K562 (cell line): ENCODE results near the gene NRDE2. TPM values are rescaled to one million over a fixed set of nuclear protein-coding genes. Genes with fewer than 3 reads are reported as not detected.

Source experiments
- ATAC-seq: fragments of 200-7000 bp; cut with Tn5 transposase; 3 replicates; pipeline ENCODE4 v1.9.1; 2020; ENCODE audit warnings: moderate library complexity
- BruUV-seq: library from RNA; stranded (reverse); fragments of 400-500 nt; replicated peaks from 2 replicates; lab custom pipeline; 2021; lab: Mats Ljungman, UMichigan
- CTCF ChIA-PET: fragments of 300-600 bp; formaldehyde crosslinking; extraction: SDS; loops from one replicate; lab custom pipeline; 2021; ENCODE audit warnings: low intra/inter-chr PET ratio; lab: Yijun Ruan, JAX
- POLR2A ChIA-PET: fragments of 300-600, 350-650 bp; sonication (Branson Sonifier 250); formaldehyde crosslinking; extraction: SDS; loops from one replicate; lab custom pipeline; 2021; ENCODE audit warnings: antibody characterized with exemption, inconsistent platforms; lab: Yijun Ruan, JAX
- DNase-seq, 4 experiments: peaks; one replicate each; pipeline versions ENCODE4 v3.0.0 to v3.0.0-alpha.2; 2011 to 2018; ENCODE audit warnings: low spot score in 3 of 4, mixed read lengths in 3 of 4; ENCODE audit errors: extremely low read depth in 1 of 4
- FAIRE-seq: peaks from 2 replicates; lab custom pipeline; 2011; peaks lifted over from hg19 to GRCh38; lab: Jason Lieb, UNC
- H2AFZ ChIP-seq: 2 replicates; pipeline ENCODE4 v1.6.0; 2011; ENCODE audit warnings: low read depth, low read length, control low read depth, inconsistent platforms
- H3K27ac ChIP-seq: fragments of 200-600 bp; 3 replicates; pipeline ENCODE4 v1.8.0; 2011; ENCODE audit warnings: low read depth, mild to moderate bottlenecking, control low read depth, inconsistent platforms, low read length, moderate library complexity, mixed read lengths; ENCODE audit errors: extremely low read depth
- H3K27me3 ChIP-seq, 2 experiments: fragments of 300-600 bp in 1 of 2; 2 replicates in 1 of 2; 3 replicates in 1 of 2; pipeline versions ENCODE4 v1.6.0 to v1.8.0; 2011; ENCODE audit warnings: inconsistent platforms in 2 of 2, low read length in 2 of 2, mild to moderate bottlenecking in 1 of 2, mixed read lengths in 1 of 2, moderate library complexity in 1 of 2; ENCODE audit not compliant: control insufficient read depth in 2 of 2, insufficient read depth in 2 of 2
- H3K36me3 ChIP-seq: fragments of 300-600 bp; 3 replicates; pipeline ENCODE4 v1.8.0; 2011; ENCODE audit warnings: mild to moderate bottlenecking, low read length, inconsistent platforms; ENCODE audit not compliant: control insufficient read depth, insufficient read depth
- H3K4me1 ChIP-seq, 2 experiments: fragments of 200-600 bp in 1 of 2; replicated peaks in 1 of 2; 2 replicates in 1 of 2; 3 replicates in 1 of 2; pipeline versions ENCODE4 v1.5.1 to v1.8.0; 2011; ENCODE audit warnings: inconsistent platforms in 2 of 2, low read length in 2 of 2, mild to moderate bottlenecking in 1 of 2, mixed read lengths in 1 of 2, moderate library complexity in 1 of 2; ENCODE audit not compliant: control insufficient read depth in 2 of 2, insufficient read depth in 2 of 2
- H3K4me2 ChIP-seq: 2 replicates; pipeline ENCODE4 v1.6.1; 2011; ENCODE audit warnings: low read length, control low read depth, inconsistent platforms, mixed read lengths; ENCODE audit not compliant: insufficient read depth
- H3K4me3 ChIP-seq: fragments of 200-600 bp; sonication (generic), shearing (Covaris generic); 2 replicates; pipeline ENCODE4 v1.5.1; 2016; ENCODE audit warnings: control low read depth, inconsistent platforms
- H3K79me2 ChIP-seq: fragments of 200-600 bp; 3 replicates; pipeline ENCODE4 v1.8.0; 2011; ENCODE audit warnings: low read length, inconsistent platforms; ENCODE audit not compliant: control insufficient read depth, insufficient read depth
- H3K9ac ChIP-seq, 2 experiments: 2 replicates each; pipeline versions ENCODE4 v1.6.0 to v1.6.1; 2011; ENCODE audit warnings: low read depth in 2 of 2, low read length in 2 of 2, control low read depth in 1 of 2, inconsistent platforms in 1 of 2, mild to moderate bottlenecking in 1 of 2, mixed read lengths in 1 of 2; ENCODE audit not compliant: insufficient read depth in 1 of 2
- H3K9me1 ChIP-seq: one replicate; pipeline ENCODE4 v1.6.0; 2011; ENCODE audit warnings: inconsistent platforms, mild to moderate bottlenecking, low read length, moderate library complexity; ENCODE audit not compliant: control insufficient read depth, insufficient read depth
- H3K9me3 ChIP-seq: replicated peaks from 2 replicates; pipeline ENCODE4 v1.5.1; 2011; ENCODE audit warnings: low read depth, low read length, inconsistent platforms; ENCODE audit not compliant: control insufficient read depth, insufficient read depth
- H4K20me1 ChIP-seq: replicated peaks from 2 replicates; pipeline ENCODE4 v1.6.1; 2011; ENCODE audit warnings: low read length, inconsistent platforms, mixed read lengths; ENCODE audit not compliant: control insufficient read depth, insufficient read depth
- HMGN3 ChIP-seq: IDR thresholded peaks from 2 replicates; pipeline ENCODE4 v1.6.1; 2011; ENCODE audit warnings: borderline replicate concordance, low read depth, mild to moderate bottlenecking, mixed read lengths, low read length; ENCODE audit not compliant: insufficient read length; ENCODE audit errors: extremely low read depth
- POLR2A ChIP-seq: fragments of 450-650 bp; conservative IDR thresholded peaks from 2 replicates; pipeline ENCODE4 v1.6.1; 2016
- TBL1XR1 ChIP-seq, 2 experiments: IDR thresholded peaks; 2 replicates each; pipeline ENCODE4 v1.6.1; 2012; ENCODE audit warnings: improper control_type of control experiment in 2 of 2, low read length in 2 of 2, mild to moderate bottlenecking in 1 of 2
- TEAD4 ChIP-seq, 2 experiments: sonication (generic) in 1 of 2; formaldehyde crosslinking in 1 of 2; IDR thresholded peaks; 2 replicates each; pipeline versions ENCODE4 v1.6.1 to v1.8.0; 2012 to 2022; ENCODE audit warnings: borderline replicate concordance in 1 of 2, inconsistent platforms in 1 of 2, low read length in 1 of 2, mild to moderate bottlenecking in 1 of 2, missing genetic modification reagents in 1 of 2
- ZNF280B ChIP-seq: fragments of 250-450 bp; sonication (Bioruptor Pico); IDR thresholded peaks from 2 replicates; pipeline ENCODE4 v1.5.1; 2021; ENCODE audit warnings: mild to moderate bottlenecking
- ZNF77 ChIP-seq: fragments of 250-450 bp; sonication (Bioruptor Pico); IDR thresholded peaks from 2 replicates; pipeline ENCODE4 v1.5.0; 2020
- WGBS: fragments of 100-300 bp; shearing (Covaris generic); methylation state at CpG from one replicate; pipeline ENCODE4 v1.1.6; 2016; ENCODE audit warnings: low coverage, mixed read lengths; ENCODE audit not compliant: insufficient coverage; ENCODE audit errors: missing lambda C conversion rate; 5-methylcytosine and 5-hydroxymethylcytosine counted together
- in situ Hi-C: fragments of 300-500 bp; cut with MboI; formaldehyde crosslinking; loops from 4 replicates; pipeline ENCODE4 v1.15.0; 2018; ENCODE audit warnings: inconsistent platforms, mixed read lengths
- intact Hi-C: fragments of 100-400 bp; cut with micrococcal nuclease; formaldehyde crosslinking; loops from 2 replicates; pipeline ENCODE4 v1.14.2; 2022
- polyA plus RNA-seq, 8 experiments: library from polyadenylated mRNA; depleted of rRNA in 4 of 8; stranded (reverse) in 5 of 8; unstranded in 3 of 8; fragments of >200 nt; fragmentation: Nextera tagmentation in 2 of 8; fragmentation: Illumina TruSeq in 1 of 8; extraction: Ambion mirVana in 2 of 8; extraction: Trizol in 1 of 8; gene quantifications; 2 replicates each; pipeline versions ENCODE4 v1.2.1 to v1.2.3, GENCODE V29; 2011 to 2014; ENCODE audit warnings: inconsistent platforms in 1 of 8, missing spikeins in 1 of 8
- total RNA-seq, 7 experiments: library from RNA; depleted of rRNA in 6 of 7; stranded (reverse); fragments of >200 nt in 6 of 7; fragmentation: Illumina TruSeq in 2 of 7; extraction: Trizol in 2 of 7; gene quantifications; 2 replicates each; pipeline versions ENCODE4 v1.2.1 to v1.2.3, GENCODE V29; 2011 to 2021; ENCODE audit warnings: low replicate concordance in 1 of 7

NRDE2 gene
- total and polyA plus RNA-seq, 9 of the 15 experiments (the other 6 are each of a cell fraction or from before 2014, with no cell fraction given) = 3.3 to 15.0 (median 8.4) TPM

GRCh38 chr14:90368946-90369721, 37.4 kb upstream of the NRDE2 start:
- BruUV-seq = no TSS peak
- in situ Hi-C loops = no loop called here
- 0% methylated on average over 1 of the region's 1 CpG for WGBS
- H3K4me1 ChIP-seq = no peaks in the 10 kb centered on the region; a peak in 1 of 5 replicates
- no peaks in the 10 kb centered on the region for H4K20me1 ChIP-seq
- H3K9me3 ChIP-seq = no peaks in the 10 kb centered on the region
- intact Hi-C loops = no loop called here
- FAIRE-seq (no peak), ATAC-seq (no peak), DNase-seq (no peak)
- H3K27ac ChIP-seq = no peak overlapping the region
- POLR2A ChIA-PET = interaction anchor here (1.3 to 1.8 kb wide), 3 partner anchors 11 to 15 kb away, joined by 4 to 5 read pairs (median 4); no protein-coding TSS in a partner anchor
- H3K9me1 ChIP-seq = no peaks in the 10 kb centered on the region
- no peaks in the 10 kb centered on the region for H3K36me3 ChIP-seq
- H3K9ac ChIP-seq = no peak overlapping the region
- no peak overlapping the region for H3K4me3 ChIP-seq
- H3K4me2 ChIP-seq = no peak overlapping the region
- TF ChIP-seq TEAD4 (IDR thresholded peaks at IDR 0.05; ENCODE audit: low read length) (no peak), TEAD4 (CRISPR knock-in tag; IDR thresholded peaks at IDR 0.05; ENCODE audit: borderline replicate concordance) (no peak), ZNF280B (no peak), HMGN3 (no peak), POLR2A (no peak), TBL1XR1 (IDR thresholded peaks at IDR 0.05; ENCODE audit: low read length in 2 of 2) (no peak), ZNF77 (CRISPR knock-in tag) (no peak)
- H2AFZ ChIP-seq = no peak overlapping the region
- H3K79me2 ChIP-seq = no peaks in the 10 kb centered on the region
- peaks cover 3 to 6% of the 10 kb centered on the region in 2 experiments; a peak in 1 of 5 replicates for H3K27me3 ChIP-seq
- CTCF ChIA-PET = no interaction called here
